B cell (primary cell): ENCODE data around the gene PPP1CC. TPM values are rescaled to one million over a fixed set of nuclear protein-coding genes. Genes with fewer than 3 reads are reported as not detected.

Experiments
- polyA plus RNA-seq: library from polyadenylated mRNA; depleted of rRNA; stranded (reverse); fragments of >200 nt; gene quantifications from 2 replicates; pipeline ENCODE4 v1.2.3, GENCODE V29; 2012
- total RNA-seq, 2 donors: library from RNA; stranded (reverse); fragments of 120-200 nt in 1 of 2; gene quantifications; 1 replicate in 1 of 2; 2 replicates in 1 of 2; pipeline versions ENCODE4 v1.2.3 to v1.2.4, GENCODE V29; 2013 to 2022

The PPP1CC gene
- total and polyA plus RNA-seq, 2 donors (not counting 1 experiment from before 2014, with no cell fraction given): 70.0 to 146 TPM

Other genes starting within 250 kb of the PPP1CC start
- 117 and 118 TPM in 2 replicates for gene VPS29, start 240.8 kb downstream of the PPP1CC start, total RNA-seq
- 104 and 115 TPM in 2 replicates for gene VPS29, start 240.8 kb downstream of the PPP1CC start, polyA plus RNA-seq
- gene RAD9B, start 240.6 kb downstream of the PPP1CC start, total RNA-seq: 1.5 and 1.7 TPM in 2 replicates
- gene RAD9B, start 240.6 kb downstream of the PPP1CC start, polyA plus RNA-seq: 0.59 and 0.75 TPM in 2 replicates
- 44.9 and 45.6 TPM in 2 replicates for gene PPTC7, start 159.6 kb downstream of the PPP1CC start, total RNA-seq
- gene PPTC7, start 159.6 kb downstream of the PPP1CC start, polyA plus RNA-seq: 20.7 and 48.9 TPM in 2 replicates
- gene TCTN1, start 128.8 kb downstream of the PPP1CC start, total RNA-seq: 69.8 and 74.5 TPM in 2 replicates
- gene TCTN1, start 128.8 kb downstream of the PPP1CC start, polyA plus RNA-seq: 49.1 and 76.9 TPM in 2 replicates
- 216 and 228 TPM in 2 replicates for gene HVCN1, start 53.8 kb downstream of the PPP1CC start, total RNA-seq
- gene HVCN1, start 53.8 kb downstream of the PPP1CC start, polyA plus RNA-seq: 422 and 658 TPM in 2 replicates
- not detected in 2 replicates for gene CCDC63, start 104.1 kb upstream of the PPP1CC start, total RNA-seq
- not detected in 2 replicates for gene CCDC63, start 104.1 kb upstream of the PPP1CC start, polyA plus RNA-seq
- 0.39 TPM in 1 of 2 replicates, not detected in the other for gene MYL2, start 177.7 kb upstream of the PPP1CC start, total RNA-seq
- 0.18 and 0.20 TPM in 2 replicates for gene MYL2, start 177.7 kb upstream of the PPP1CC start, polyA plus RNA-seq